Ovary (tissue), 9 donors: ENCODE measurements around the gene THSD4. TPM values are rescaled to one million over a fixed set of nuclear protein-coding genes. Genes with fewer than 3 reads are reported as not detected.

Experiments
- DNase-seq, 5 donors: peaks; one replicate each; pipeline ENCODE4 v3.0.0-alpha.2; 2019 to 2020
- H3K27ac ChIP-seq, 2 donors: fragments of 200-600 bp; one replicate each; pipeline versions ENCODE4 v1.5.1 to v1.8.0; 2019 to 2022
- H3K27me3 ChIP-seq: fragments of 200-600 bp; one replicate; pipeline ENCODE4 v1.8.0; 2022
- H3K36me3 ChIP-seq: fragments of 200-600 bp; sonication (generic); one replicate; pipeline ENCODE4 v1.5.1; 2019
- H3K4me1 ChIP-seq: one replicate; pipeline ENCODE4 v1.8.1; 2013; ENCODE audit warnings: mild to moderate bottlenecking, moderate library complexity; ENCODE audit not compliant: insufficient read depth
- H3K4me3 ChIP-seq: fragments of 200-600 bp; sonication (generic); one replicate; pipeline ENCODE4 v1.5.1; 2017
- H3K9me3 ChIP-seq, 2 donors: fragments of 200-600 bp in 1 of 2; sonication (generic) in 1 of 2; one replicate each; pipeline versions ENCODE4 v1.5.1 to v1.8.1; 2013 to 2019; ENCODE audit warnings: mild to moderate bottlenecking in 1 of 2, moderate library complexity in 1 of 2
- EP300 ChIP-seq: sonication (generic); formaldehyde crosslinking; IDR thresholded peaks from one replicate; pipeline ENCODE4 v1.6.1; 2017; ENCODE audit warnings: antibody characterized with exemption
- POLR2A ChIP-seq: fragments of 450-650 bp; IDR thresholded peaks from one replicate; pipeline ENCODE4 v1.6.1; 2017; ENCODE audit warnings: antibody characterized with exemption, mild to moderate bottlenecking, moderate library complexity
- WGBS, 3 donors: extraction: QIAGEN DNeasy Blood & Tissue Kit in 1 of 3; methylation state at CpG; one replicate each; pipeline versions ENCODE4 v1.1.5 to v1.1.7; 2013 to 2017; 5-methylcytosine and 5-hydroxymethylcytosine counted together
- intact Hi-C, 4 donors: fragments of 100-400 bp; cut with DNase I; formaldehyde crosslinking; loops; one replicate each; pipeline versions ENCODE4 v1.11.0 to v1.15.1; 2022 to 2023
- polyA plus RNA-seq, 2 donors: library from polyadenylated mRNA; stranded (reverse); fragments of 200-250 nt in 1 of 2; fragments of 350-450 nt in 1 of 2; fragmentation: Illumina TruSeq in 1 of 2; extraction: RNeasy Lipid Tissue Mini Kit (QIAGEN cat#74804) in 1 of 2; gene quantifications; one replicate each; pipeline ENCODE4 v1.2.3, GENCODE V29; 2013 to 2014
- total RNA-seq, 7 donors: library from RNA; depleted of rRNA in 2 of 7; stranded (reverse); fragments of >200 nt in 2 of 7; fragmentation: NEBNext Ultra II Directional in 3 of 7; extraction: Animal tissue kit (Norgen Biotek cat#: 25700) in 3 of 7; gene quantifications; one replicate each; pipeline versions ENCODE4 v1.1.0 to v1.2.4, GENCODE V29; 2016 to 2023
- TF ChIP-seq, protein P1 (sequence below), 3 donors: fragments of 450-650 bp in 2 of 3; fragments of 200-600 bp in 1 of 3; IDR thresholded peaks; one replicate each; pipeline versions ENCODE4 v1.5.1 to v1.8.0; 2016 to 2022; ENCODE audit warnings: antibody characterized with exemption in 3 of 3, mild to moderate bottlenecking in 1 of 3
- donor health status: DM: no; HTN: no; CAD: no; lungs with moderate emphysema.
- donor health status: DM: no; HTN: no; CAD: no.
- donor health status: Bipolar disorder and iron deficiency.
- donor health status: DM: yes; HTN: yes; CAD: no.
- donor health status: DM: no; HTN: no; CAD: no.
- donor health status: DM: yes; HTN: yes; CAD: no.

Gene THSD4
- total and polyA plus RNA-seq, 9 donors: 3.2 to 53.4 (median 13.5) TPM

GRCh38 chr15:71329497-71330260 lies 214.4 kb downstream of the THSD4 start:
- no peak overlapping the region for H3K27ac ChIP-seq
- no peak for TF ChIP-seq POLR2A
- no peaks in the 10 kb centered on the region for H3K36me3 ChIP-seq
- H3K9me3 ChIP-seq: no peaks in the 10 kb centered on the region
- 58 to 70% (median 66%) methylated on average over 14 of the region's 14 CpGs for WGBS, 3 donors
- H3K4me3 ChIP-seq: no peak overlapping the region
- no peaks in the 10 kb centered on the region for H3K27me3 ChIP-seq
- DNase-seq: peak in 1 of 5 donors; percentile 21
- H3K4me1 ChIP-seq: peaks cover 8% of the 10 kb centered on the region
- intact Hi-C loops: no loop called here

GRCh38 chr15:71330638-71331162 lies 215.4 kb downstream of the THSD4 start:
- 90 to 94% (median 91%) methylated on average over 11 of the region's 11 CpGs for WGBS, 3 donors
- intact Hi-C loops: no loop called here
- H3K4me1 ChIP-seq: peaks cover 8% of the 10 kb centered on the region
- H3K36me3 ChIP-seq: no peaks in the 10 kb centered on the region
- TF ChIP-seq, protein P1, sequence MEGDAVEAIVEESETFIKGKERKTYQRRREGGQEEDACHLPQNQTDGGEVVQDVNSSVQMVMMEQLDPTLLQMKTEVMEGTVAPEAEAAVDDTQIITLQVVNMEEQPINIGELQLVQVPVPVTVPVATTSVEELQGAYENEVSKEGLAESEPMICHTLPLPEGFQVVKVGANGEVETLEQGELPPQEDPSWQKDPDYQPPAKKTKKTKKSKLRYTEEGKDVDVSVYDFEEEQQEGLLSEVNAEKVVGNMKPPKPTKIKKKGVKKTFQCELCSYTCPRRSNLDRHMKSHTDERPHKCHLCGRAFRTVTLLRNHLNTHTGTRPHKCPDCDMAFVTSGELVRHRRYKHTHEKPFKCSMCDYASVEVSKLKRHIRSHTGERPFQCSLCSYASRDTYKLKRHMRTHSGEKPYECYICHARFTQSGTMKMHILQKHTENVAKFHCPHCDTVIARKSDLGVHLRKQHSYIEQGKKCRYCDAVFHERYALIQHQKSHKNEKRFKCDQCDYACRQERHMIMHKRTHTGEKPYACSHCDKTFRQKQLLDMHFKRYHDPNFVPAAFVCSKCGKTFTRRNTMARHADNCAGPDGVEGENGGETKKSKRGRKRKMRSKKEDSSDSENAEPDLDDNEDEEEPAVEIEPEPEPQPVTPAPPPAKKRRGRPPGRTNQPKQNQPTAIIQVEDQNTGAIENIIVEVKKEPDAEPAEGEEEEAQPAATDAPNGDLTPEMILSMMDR (IDR thresholded peaks at IDR 0.05): no peak
- TF ChIP-seq EP300: no peak
- no peak for TF ChIP-seq POLR2A
- DNase-seq: no peak
- no peaks in the 10 kb centered on the region for H3K27me3 ChIP-seq
- H3K4me3 ChIP-seq: no peak overlapping the region
- no peak overlapping the region for H3K27ac ChIP-seq
- no peaks in the 10 kb centered on the region for H3K9me3 ChIP-seq

GRCh38 chr15:71331173-71331572 lies 215.9 kb downstream of the THSD4 start:
- DNase-seq: no peak
- Histone ChIP-seq H3K27ac (no peak overlapping the region), H3K4me1 (peaks cover 8% of the 10 kb centered on the region), H3K4me3 (no peak overlapping the region), H3K27me3 (no peaks in the 10 kb centered on the region), H3K9me3 (no peaks in the 10 kb centered on the region), H3K36me3 (no peaks in the 10 kb centered on the region)
- no peak for TF ChIP-seq EP300
- no peak for TF ChIP-seq POLR2A
- TF ChIP-seq, protein P1 (IDR thresholded peaks at IDR 0.05): no peak
- WGBS, 3 donors: 85 to 95% (median 95%) methylated on average over 4 of the region's 4 CpGs
- intact Hi-C loops: no loop called here

DNA sequence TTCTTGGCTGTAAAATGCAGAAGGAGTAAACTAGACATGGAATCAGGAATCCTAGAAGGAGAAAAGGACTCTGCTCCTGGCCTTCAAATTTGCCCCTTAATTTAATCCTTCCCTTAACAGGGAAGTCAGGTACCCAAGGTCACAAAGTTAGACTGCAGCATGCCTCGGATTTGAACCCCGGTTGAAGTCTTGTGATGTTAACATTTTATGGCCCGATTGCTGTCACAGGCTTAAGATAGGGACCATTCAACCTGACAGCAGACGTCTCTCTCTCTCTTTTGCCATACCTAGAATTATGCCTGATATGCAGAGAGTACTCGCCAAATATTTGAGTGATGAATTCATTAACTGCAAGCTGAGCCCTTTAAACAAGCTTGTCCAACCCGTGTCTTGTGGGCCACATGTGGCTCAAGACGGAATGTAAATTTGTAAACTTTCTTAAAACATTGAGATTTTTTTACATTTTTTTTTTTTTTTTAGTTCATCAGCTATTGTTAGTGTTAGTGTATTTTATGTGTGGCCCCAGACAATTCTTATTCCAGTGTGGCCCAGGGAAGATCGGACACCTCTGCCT lies 217.2 kb downstream of the THSD4 start:
- peaks cover 8% of the 10 kb centered on the region for H3K4me1 ChIP-seq
- no peak for DNase-seq
- TF ChIP-seq, protein P1 (IDR thresholded peaks at IDR 0.05): no peak
- TF ChIP-seq POLR2A: no peak
- TF ChIP-seq EP300: no peak
- H3K27ac ChIP-seq: no peak overlapping the region
- no peaks in the 10 kb centered on the region for H3K9me3 ChIP-seq
- H3K36me3 ChIP-seq: no peaks in the 10 kb centered on the region
- no peak overlapping the region for H3K4me3 ChIP-seq
- 53 to 72% (median 65%) methylated on average over 8 of the region's 8 CpGs for WGBS, 3 donors
- intact Hi-C loops: no loop called here
- no peaks in the 10 kb centered on the region for H3K27me3 ChIP-seq
